Measurements from ENCODE around the gene CFAP210. TPM values are rescaled to one million over a fixed set of nuclear protein-coding genes. Genes with fewer than 3 reads are reported as not detected.

Gene CFAP210
- total RNA-seq, 4 donors from 2014 or later: not detected

DNA sequence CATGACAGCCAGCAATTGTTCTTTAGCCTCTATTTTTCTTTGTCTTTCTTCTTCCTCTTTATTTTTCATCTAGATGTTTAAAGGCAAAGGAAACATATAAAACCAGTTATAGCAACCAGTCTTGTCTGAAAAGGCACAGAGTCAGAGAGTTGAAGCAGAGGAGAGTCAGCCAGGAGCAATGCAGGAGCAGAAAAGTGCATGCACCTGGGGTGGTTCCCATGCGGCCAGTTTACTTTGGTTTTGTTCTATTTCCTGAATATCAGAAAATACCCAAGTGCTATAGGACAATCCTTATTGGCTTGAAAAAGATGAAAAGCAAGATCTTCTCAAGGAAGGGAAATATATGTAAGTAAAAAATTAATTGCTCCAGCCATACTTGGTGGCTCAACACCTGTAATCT, 44.9 kb downstream of the CFAP210 start:
- Histone ChIP-seq H3K4me3 (no peak overlapping the region), H3K27me3 (no peaks in the 10 kb centered on the region), H3K27ac (no peak overlapping the region), H3K9me3 (no peaks in the 10 kb centered on the region), H3K4me1 (no peaks in the 10 kb centered on the region), H3K36me3 (no peaks in the 10 kb centered on the region)
- no peak for DNase-seq
- TF ChIP-seq, protein P1, sequence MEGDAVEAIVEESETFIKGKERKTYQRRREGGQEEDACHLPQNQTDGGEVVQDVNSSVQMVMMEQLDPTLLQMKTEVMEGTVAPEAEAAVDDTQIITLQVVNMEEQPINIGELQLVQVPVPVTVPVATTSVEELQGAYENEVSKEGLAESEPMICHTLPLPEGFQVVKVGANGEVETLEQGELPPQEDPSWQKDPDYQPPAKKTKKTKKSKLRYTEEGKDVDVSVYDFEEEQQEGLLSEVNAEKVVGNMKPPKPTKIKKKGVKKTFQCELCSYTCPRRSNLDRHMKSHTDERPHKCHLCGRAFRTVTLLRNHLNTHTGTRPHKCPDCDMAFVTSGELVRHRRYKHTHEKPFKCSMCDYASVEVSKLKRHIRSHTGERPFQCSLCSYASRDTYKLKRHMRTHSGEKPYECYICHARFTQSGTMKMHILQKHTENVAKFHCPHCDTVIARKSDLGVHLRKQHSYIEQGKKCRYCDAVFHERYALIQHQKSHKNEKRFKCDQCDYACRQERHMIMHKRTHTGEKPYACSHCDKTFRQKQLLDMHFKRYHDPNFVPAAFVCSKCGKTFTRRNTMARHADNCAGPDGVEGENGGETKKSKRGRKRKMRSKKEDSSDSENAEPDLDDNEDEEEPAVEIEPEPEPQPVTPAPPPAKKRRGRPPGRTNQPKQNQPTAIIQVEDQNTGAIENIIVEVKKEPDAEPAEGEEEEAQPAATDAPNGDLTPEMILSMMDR (IDR thresholded peaks at IDR 0.05): no peak
- no peak for TF ChIP-seq POLR2A (IDR thresholded peaks at IDR 0.05)

DNA sequence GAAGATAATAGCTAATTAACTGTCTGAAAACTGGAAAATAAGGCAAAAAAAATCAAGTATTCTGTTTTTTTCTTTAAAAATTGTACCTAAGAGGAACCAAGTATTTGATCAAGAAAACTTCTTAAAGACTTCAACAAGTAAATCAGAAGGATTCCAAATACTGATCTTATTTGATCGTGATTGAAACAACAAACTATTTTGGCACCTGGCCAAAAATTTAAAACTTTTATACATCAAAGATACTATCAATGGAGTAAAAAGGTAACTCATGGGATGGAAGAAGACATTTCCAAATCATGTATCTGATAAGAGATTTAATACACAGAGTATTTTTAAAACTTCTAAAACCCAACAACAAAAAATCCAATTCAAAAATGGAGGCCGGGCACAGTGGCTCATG, 46.7 kb downstream of the CFAP210 start:
- no peak for TF ChIP-seq POLR2A (IDR thresholded peaks at IDR 0.05)
- TF ChIP-seq, protein P1 (IDR thresholded peaks at IDR 0.05): no peak
- no peak for DNase-seq
- Histone ChIP-seq H3K27me3 (no peaks in the 10 kb centered on the region), H3K4me3 (no peak overlapping the region), H3K36me3 (no peaks in the 10 kb centered on the region), H3K27ac (no peak overlapping the region), H3K9me3 (no peaks in the 10 kb centered on the region), H3K4me1 (no peaks in the 10 kb centered on the region)

DNA sequence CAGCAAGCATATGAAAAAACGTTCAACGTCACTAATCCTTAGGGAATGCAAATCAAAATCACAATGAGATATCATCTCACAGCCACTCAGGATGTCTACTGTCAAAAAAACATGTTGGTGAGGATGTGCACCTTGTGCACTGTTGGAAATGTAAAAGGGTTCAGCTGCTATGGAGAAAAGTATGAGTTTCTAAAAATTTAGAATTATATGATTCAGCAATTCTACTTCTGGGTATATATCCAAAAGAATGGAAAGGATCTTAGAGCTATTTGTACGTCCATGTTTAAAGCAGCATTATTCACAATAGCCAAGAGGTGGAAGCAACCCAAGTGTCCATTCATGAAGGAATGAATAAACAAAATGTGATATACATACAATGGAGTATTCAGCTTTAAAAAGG, 50.0 kb downstream of the CFAP210 start:
- no peaks in the 10 kb centered on the region for H3K27me3 ChIP-seq
- no peaks in the 10 kb centered on the region for H3K9me3 ChIP-seq
- DNase-seq: no peak
- no peak overlapping the region for H3K4me3 ChIP-seq
- no peak overlapping the region for H3K27ac ChIP-seq
- no peak for TF ChIP-seq POLR2A (IDR thresholded peaks at IDR 0.05)
- TF ChIP-seq, protein P1 (IDR thresholded peaks at IDR 0.05): no peak
- H3K4me1 ChIP-seq: no peaks in the 10 kb centered on the region
- no peaks in the 10 kb centered on the region for H3K36me3 ChIP-seq

DNA sequence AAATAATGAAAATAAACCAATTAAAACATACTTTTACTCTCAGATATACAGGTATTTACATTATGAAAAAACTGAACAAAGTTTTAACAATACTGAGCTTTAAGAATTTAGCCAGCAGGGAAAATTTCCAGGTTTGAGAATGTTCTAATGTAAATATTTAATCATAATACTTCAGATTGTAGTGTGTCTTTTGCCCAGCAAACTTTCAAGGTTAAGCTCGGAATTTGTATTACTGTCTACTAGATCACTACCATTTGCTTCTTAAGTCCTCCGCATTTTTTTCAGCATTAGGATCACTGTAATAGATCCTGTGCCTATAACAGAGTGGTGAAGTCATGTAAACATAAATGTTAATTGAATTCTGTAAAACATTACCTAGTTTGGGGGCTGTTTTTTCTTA, 52.7 kb downstream of the CFAP210 start:
- Histone ChIP-seq H3K27me3 (no peaks in the 10 kb centered on the region), H3K4me3 (no peak overlapping the region), H3K27ac (no peak overlapping the region), H3K36me3 (peaks cover 0 to 23% (median 0%) of the 10 kb centered on the region in 3 donors), H3K9me3 (no peaks in the 10 kb centered on the region), H3K4me1 (no peaks in the 10 kb centered on the region)
- no peak for TF ChIP-seq POLR2A (IDR thresholded peaks at IDR 0.05)
- TF ChIP-seq, protein P1 (IDR thresholded peaks at IDR 0.05): no peak
- DNase-seq: no peak

DNA sequence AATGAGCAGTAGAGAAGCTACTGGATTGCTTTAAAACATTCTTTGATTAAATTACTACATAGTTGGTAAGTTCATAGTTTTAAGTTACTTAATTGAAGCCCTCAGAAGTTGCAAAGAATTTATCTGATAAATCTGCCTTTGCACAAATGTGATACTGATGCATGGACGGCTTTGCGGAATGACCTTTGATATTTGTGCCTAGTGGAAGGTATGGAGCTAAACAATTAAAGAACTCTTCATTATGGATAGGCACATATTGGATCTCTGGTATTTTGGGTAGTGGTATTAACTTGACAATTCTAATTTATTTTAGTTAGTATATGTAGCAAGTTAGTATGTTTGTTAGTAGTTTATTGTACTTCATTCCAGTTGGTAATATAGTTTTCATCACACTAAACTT, 54.1 kb downstream of the CFAP210 start:
- Histone ChIP-seq H3K27me3 (no peaks in the 10 kb centered on the region), H3K4me1 (no peaks in the 10 kb centered on the region), H3K4me3 (no peak overlapping the region), H3K9me3 (no peaks in the 10 kb centered on the region), H3K27ac (no peak overlapping the region), H3K36me3 (peaks cover 0 to 36% (median 0%) of the 10 kb centered on the region in 3 donors)
- TF ChIP-seq, protein P1 (IDR thresholded peaks at IDR 0.05): no peak
- no peak for TF ChIP-seq POLR2A (IDR thresholded peaks at IDR 0.05)
- DNase-seq: no peak

DNA sequence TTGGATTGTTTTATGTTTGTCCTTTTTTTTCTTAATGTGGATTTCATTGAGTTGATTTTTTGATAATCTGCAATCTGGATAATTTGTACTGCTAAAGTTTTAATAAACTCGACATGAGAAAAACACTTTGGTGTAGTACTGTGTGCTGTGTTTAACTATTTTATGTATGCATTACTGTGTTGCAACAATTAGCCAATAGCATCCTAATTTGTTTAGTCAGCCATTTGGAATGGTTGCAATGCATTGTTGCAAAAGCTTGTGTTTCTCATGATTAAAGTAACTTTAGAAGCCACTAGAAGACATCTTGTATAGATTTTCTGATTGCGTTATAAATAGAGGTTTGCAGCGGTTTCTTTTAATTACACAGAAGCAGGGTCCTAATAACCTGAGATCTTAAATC, 56.6 kb downstream of the CFAP210 start:
- TF ChIP-seq POLR2A (IDR thresholded peaks at IDR 0.05): no peak
- no peak for DNase-seq
- Histone ChIP-seq H3K9me3 (no peaks in the 10 kb centered on the region), H3K27ac (no peak overlapping the region), H3K36me3 (peaks cover 0 to 61% (median 0%) of the 10 kb centered on the region in 3 donors), H3K4me1 (no peaks in the 10 kb centered on the region), H3K4me3 (no peak overlapping the region), H3K27me3 (no peaks in the 10 kb centered on the region)
